NCI-H446 treated with DMSO at 0.1 percent for 48 hours (cell line): ENCODE data around the gene XRCC1.
"Not testable (repeated sequence)": the region's sequence is repeated elsewhere in the genome, so short reads cannot be mapped to it uniquely, and the experiment has no call there.

Experiments
- DNase-seq: peaks from one replicate; lab custom pipeline; 2025; lab: John Stamatoyannopoulos, UW

The XRCC1 gene

GRCh38 chr19:43545981-43546380, 29.3 kb downstream of the XRCC1 start:
- DNase-seq: no peak

DNA sequence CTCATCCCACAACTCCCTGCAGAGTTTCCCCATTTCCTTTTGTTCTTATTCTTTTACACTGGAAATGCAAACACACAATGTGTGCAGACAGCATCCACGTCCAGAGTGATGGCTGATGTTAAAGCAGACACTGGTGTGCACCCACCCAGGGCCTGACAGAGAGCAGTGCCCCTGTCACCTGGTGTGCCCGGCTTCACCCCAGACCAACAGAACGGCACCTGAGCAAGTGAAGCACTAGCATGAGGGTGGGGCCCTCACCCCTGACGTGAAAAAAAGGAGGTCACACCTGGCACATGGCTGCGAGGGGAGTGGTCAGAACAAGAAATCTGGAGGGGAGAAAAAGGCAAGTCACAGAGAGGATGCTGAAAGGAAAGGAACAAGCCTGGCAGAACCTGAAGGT, 30.1 kb downstream of the XRCC1 start:
- no peak for DNase-seq

- DNase-seq: no peak
Measured at GRCh38 chr19:43544077-43544476, 31.2 kb downstream of the XRCC1 start.

GRCh38 chr19:43541920-43542650, 33.2 kb downstream of the XRCC1 start:
- DNase-seq: no peak

GRCh38 chr19:43540381-43540780, 34.9 kb downstream of the XRCC1 start:
- DNase-seq: no peak

DNA sequence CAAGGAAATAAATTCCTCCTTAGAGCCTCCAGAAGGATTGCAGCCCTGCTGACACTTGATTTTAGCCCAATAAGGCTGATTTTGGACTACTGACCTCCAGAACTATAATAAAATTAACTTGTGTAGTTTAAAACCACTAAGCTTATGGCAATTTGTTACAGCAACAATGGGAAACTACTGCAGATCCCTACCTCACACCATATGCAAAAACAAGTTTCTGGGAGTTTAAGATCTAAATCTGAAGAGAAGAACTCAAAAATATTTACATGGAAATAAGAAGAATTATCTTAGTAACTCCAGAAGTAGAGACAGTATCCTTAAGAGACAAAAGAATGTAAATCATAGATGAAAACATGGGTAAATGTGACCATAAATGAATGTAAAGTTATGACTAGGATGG, 36.4 kb downstream of the XRCC1 start:
- no peak for DNase-seq

- peak; percentile 3 for DNase-seq
Measured at GRCh38 chr19:43534816-43535761, 40.2 kb downstream of the XRCC1 start.

DNA sequence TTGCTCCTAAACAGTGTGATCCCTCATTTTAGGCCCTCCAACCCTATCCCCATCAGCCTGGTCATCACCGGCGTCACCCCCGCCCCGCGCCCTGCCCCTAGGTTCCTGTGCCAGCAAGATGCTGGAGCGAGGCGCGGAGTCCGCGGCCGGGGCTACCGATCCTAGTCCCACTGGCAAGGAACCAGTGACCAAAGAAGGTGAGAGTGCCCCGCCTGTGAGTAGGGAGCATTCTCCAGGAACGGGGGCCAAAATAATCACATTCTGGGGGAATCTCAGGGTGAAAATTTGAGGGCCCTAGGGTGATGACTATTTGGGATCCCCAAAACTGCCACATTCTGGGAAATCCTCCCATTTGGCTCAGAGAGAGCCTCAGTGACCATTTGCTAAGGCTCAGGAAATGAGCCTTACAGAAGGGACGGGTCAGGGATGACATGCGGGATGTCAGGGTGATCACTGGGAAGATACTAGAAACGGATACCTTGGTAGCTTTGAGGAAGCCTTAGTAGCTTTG, 41.0 kb downstream of the XRCC1 start:
- DNase-seq: no peak

DNA sequence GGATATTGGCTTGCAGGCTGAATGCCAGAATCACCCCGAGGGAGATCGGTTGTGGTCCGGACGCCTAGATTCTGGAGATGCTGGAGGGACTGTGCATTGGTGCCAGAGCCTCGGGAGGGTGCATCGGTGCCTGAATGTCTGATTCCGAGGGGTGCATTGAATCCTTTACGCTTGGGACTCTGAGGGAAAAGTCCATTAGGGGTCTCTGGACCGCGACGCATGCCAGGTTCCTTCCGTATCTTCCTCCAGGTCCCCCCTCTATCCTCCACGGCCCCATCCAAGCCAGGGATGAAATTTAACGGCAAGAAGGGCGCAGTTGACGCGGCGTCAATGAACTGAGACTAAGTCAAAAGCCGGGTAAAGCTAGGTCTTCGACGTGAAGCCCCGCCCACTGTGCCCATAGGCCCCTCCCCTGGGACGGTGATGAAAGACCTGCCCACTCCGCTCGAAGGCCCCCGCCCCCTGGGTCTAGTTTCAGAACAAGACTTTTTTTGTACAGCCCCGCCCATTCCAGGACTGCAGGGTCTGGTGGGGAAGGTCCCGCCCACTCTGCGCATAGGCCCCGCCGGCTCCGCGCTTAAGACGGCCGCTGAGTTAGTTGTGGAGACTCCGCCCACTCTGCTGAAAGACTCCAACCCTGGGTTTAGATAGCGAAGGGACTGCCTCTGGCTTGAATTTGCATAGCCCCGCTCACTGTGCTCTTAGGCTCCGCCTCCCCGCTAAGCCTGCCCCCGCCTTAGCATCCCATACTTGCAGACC, 41.6 kb downstream of the XRCC1 start:
- DNase-seq: peak; percentile 87

DNA sequence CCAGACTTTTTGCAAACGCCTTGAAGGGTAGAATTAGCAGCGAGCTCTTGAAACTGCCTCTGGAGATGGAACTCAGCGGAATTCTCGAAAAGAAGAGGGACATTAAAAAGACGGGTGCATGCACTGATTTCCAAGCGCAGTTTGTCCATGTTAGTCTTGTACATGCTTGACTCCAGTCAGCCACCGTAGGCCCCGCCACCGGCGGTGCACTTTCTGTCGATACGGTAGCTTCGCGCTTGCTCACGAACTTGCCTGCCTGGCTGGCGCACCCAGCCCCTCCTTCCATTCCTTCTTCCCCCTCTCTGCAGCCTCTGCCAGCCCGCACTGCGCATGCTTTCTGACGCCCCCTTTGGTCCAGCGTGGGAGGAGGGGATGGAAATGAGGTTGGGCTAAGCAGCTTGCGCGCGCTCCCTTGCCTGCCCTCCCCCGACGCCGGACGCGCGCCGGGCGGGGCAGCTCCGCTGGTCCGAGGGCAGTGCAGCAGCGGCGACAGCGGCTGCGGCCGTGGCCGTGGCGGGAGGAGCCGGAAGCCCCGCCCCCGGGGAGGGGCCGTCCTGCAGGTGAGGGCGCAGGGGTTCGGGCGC, 42.3 kb downstream of the XRCC1 start, which contains the start of gene ZNF575:
Gene ZNF575, plus strand, starts transcription at position 227 of the 584 bp plus-strand sequence. CDS start 1,235 bp downstream, outside the sequence.
- peak; percentile 84 for DNase-seq

- DNase-seq: peak; percentile 56
Measured at GRCh38 chr19:43532571-43532961, 42.8 kb downstream of the XRCC1 start.

DNA sequence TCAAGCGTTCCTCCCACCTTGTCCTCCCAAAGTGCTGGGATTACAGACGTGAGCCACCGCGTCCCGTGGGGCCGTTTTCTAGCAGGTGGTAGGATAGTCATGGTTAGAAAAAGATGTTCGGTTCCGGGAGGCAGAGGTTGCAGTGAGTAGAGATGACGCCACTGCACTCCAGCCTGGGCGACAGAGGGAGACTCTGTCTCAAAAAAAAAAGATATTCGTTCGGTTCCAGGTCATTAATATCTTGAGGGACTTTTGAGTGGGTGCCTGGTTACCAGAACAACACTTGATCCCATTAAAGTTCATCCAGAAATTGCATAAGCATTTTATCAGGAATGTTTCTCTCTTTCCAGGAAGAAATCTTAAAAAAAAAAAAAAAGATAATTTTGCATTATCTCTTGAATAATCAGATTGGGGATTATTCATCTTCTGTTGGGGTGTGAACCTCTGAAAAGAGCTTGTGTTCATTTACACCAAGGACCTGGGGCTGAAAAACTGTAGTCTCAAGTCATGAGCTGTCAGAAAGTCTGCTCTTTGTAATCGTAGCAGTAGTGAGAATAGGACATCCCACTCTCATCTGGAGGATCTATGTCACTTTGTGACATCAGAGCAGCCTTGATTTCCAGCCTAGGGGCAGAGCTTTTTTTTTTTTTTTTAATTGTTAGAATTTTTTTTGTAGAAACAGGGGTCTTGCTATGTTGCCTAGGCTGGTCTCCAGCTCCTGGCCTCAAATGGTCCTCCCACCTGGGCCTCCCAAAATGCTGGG, 47.3 kb downstream of the XRCC1 start:
- DNase-seq: no peak

GRCh38 chr19:43526884-43527859, 48.2 kb downstream of the XRCC1 start, which contains the start of gene ETHE1:
Gene ETHE1 (minus strand): TSS chr19:43527201. CDS start chr19:43527177, 24 bp downstream.
- DNase-seq: peak; percentile 13

DNA sequence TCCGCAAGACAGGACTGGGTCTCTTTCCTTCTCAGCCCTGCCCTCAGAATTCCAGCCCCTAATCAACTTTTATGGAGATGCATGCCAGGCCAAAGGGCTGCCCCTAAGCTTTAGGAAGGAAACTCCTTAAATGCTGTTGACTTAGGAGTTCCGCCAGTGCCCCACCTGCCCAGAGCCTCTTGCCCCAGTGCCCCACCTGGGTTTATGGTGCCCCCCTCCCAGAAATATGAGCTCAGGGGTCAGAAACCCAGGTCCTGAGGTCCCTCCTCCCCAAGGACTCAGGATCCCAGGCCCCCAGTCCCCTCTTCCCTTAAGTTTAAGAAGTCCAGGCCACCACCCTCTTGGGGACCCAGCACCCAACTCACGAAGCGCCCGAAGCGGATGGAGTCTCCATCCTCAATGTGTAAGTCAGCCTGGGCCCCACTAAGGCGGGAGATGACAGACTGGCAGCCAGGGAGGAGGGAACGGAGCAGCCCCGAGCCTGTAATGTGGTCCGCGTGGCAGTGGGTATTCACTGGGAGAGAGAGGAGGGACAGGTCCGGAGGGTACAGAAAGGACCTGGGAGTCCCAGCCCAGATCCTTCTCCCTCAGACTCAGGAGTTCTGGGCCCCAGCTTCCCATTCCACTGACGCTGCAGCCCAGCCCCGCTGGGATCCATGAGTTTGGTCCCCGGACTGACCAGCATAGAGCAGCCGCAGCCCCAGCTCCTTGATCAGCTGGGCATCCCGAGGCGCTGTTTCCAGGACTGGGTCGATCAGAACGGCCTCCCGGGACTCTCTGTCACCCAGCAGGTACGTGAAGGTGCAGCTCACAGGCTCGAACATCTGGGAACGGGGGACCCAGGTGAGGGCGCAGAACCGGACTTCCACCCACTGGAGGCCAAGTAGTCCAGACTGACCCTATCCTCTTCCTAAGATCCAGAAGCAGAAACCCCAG, 49.2 kb downstream of the XRCC1 start:
- no peak for DNase-seq

GRCh38 chr19:43524922-43525835, 50.1 kb downstream of the XRCC1 start:
- DNase-seq: no peak

DNA sequence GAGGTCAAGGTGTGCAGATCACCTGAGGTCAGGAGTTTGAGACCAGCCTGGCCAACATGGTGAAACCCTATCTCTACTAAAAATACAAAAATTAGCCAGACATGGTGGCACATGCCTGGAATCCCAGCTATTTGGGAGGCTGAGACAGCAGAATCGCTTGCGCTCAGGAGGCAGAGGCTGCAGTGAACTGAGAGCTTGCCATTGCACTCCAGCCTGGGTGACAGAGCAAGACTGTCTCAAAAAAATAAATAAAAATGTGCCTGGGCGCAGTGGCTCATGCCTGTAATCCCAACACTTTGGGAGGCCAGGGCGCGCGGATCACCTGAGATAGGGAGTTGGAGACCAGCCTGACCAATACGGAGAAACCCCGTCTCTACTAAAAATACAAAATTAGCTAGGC, 51.6 kb downstream of the XRCC1 start:
- DNase-seq: not testable (repeated sequence)

- DNase-seq: no peak
Measured at GRCh38 chr19:43522929-43523328, 52.4 kb downstream of the XRCC1 start.
